ENCODE results near the gene CEP83.
"Not testable (repeated sequence)": the region's sequence is repeated elsewhere in the genome, so short reads cannot be mapped to it uniquely, and the experiment has no call there.

Gene CEP83

DNA sequence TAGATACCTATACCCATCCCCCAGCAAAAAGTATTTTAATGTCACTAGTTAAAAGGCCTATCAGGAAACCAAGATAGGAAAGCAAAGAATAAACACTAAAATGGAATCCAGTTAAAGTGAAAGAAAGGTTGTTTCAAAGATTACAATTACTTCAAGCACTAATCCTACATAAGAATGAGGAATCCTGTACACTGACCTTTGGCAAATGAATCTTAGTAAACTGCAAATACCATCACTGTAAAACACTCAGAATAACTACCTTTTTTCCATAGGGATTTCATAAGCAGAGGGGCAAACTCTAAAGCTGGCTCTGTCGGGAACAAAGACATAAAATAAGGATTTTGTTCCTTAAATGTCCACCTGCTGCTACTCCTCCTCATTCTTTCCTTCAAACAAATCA lies 25.9 kb downstream of the CEP83 start:
- DNase-seq, result no peak

DNA sequence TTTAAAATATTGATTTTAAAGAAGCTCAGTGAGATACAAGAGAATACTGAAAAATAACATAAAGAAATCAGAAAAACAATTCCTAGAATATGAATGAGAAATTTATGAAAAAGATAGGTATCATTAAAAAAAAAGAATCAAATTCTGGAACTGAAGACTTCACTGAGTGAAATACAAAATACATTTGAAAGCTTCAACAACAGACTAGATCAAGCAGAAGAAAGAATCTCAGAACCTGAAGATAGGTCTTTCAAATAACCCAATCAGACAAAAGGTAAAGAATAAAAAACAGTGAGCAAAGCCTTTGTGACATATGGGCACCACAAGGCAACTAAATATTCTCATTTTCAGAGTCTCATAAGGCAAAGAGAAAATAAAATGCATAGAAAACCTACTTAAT lies 29.4 kb downstream of the CEP83 start:
- DNase-seq, result no peak

DNA sequence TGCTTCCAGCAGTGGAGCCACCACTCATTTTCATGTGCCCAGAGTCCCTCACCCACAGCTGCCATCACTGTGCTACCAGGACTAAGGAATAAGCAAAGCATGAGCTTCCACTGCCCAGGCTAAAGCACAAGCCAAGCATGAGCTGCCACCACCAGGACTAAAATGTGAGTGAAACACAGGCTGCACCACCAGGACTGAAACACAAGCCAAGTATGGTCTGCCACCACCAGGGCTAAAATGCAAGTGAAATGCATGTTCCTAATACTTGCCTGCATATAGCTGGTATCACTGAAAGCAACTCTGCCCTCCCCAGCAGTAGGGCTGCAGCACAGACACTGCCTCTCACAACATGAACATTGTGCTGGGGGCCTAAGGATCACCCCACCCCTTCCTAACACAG lies 30.0 kb downstream of the CEP83 start:
- DNase-seq, result no peak

DNA sequence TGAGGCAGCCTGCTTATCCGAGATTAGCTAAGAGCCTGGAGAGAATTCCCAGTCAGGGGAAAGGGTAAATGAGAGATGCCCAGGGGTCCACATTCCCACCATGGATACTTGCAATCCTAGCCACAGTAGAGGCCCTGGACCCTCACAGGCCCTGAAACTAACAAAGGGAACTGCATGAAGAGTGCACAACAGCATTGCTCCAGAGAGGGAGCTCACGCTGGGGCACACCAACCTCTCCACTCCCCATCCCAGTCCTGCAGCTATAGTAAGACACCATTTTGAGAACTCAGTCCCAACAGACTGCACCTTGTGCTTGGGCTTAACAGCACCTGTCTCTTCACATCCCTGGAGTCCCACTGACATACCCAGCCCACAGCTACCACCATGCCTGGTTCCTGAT lies 30.5 kb downstream of the CEP83 start:
- no peak for DNase-seq

DNA sequence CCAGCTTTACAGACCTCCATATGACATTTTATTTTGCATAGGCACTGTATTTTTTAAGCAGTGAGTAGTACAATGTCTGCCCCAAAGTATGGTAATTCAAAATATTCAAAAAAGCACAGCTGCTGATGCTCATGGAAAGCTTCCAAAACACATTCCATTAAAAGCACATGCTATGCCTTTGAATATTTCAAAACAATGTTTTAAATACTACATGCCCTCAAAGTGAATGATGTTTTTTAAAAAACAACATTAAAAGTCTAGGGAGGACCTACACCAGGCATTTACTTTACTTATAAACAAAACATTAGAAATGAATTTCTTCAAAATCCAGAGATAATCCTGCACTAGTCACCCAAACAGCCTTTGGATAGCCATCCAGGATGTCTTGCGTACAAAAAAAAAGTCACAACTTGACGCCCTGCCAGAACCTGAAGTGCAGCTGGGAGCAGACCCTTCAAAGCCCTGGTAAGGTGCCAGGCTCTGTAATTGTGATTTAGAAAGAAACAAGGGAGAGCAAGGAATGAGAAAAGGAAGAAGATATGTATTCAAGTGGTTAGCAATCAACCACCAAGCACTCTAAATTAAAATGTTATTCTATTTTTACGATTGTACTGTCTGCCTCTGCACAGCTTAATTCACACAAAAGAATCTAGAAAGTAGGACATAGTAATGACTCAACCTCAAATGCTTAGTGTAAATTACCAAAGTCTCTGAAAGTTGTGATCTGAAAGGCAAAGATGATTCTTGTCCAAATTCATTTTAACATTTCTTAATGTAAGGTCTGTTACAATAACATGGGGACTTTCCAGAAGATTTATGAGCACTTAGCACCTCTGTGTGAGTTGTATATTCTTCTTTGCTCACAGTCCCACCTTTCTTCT lies 31.9 kb downstream of the CEP83 start:
- no peak for DNase-seq

DNA sequence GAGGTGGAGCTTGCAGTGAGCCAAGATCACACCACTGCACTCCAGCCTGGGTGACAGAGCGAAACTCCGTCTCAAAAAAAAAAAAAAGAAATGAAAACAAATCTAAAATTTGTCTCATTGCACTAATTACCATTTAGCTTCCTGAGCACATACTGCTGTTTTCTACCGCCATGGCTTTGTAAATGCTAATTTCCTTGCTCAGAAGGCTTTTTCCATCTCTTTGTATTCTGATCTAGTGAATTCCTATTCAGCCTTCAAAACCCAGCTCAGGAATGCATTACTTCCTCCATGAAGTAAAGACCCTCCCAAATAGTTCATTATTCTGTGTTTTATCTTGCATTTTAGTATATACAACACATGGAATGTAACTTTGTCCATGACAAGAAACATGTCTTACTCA lies 33.6 kb downstream of the CEP83 start:
- no peak for DNase-seq

DNA sequence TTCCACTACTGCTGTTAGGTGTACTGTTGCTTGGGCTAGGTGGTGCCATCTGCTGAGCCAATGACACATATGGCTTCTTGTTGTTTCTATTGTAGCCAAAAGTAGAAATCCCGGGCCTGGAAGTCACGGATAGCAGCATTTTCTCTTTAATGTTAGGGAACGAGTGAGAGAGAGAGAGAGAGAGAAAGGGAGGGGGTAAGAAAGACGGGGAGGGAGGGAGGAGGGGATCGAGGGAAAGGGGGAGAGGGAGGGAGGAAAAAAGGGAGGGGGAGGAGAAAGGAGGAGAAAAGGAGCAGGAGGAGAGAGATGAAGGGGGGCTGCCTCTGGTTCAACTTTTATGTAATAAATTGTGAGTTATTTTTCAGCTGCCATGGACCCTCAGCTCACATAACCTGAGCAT lies 34.8 kb downstream of the CEP83 start:
- not testable (repeated sequence) for DNase-seq

DNA sequence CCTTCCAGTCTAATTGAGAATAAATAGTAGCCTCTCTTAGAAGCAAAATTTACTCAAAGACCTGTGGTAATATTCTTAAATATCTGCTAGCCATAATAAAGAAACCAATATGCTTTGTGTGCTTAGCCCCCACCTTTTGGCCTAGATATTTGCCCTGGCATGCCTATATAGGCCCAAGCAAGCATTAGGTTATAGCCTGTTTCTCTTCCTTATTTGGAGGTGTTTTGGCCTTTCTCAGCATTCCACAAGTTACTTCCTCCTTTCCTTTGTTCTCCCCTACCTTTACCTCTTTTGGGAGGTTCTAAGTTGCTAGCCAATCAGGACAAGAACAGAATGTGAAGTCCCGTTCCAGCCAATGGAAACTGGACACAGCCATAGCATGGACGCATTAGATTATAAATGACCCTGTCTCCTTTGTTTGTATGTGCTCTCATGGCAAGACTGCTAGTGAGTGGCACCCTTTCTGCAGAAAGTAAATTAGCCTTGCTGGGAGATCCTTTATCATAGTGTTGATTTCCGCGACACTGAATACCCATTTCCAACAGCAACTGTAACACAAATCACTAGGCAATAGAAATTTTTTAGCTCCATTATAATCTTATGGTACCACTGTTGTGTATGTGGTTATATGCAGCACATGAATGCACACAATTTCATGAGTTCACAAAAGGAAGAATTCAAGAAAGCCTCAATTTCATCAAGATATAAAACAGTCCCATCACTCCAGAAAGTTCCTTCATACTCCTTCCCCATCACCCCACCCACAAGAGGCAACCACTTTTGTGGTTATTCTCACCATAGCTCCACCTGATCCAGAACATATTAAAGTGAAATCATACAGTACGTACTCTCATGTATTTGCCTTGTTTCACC lies 37.6 kb downstream of the CEP83 start:
- no peak for DNase-seq

DNA sequence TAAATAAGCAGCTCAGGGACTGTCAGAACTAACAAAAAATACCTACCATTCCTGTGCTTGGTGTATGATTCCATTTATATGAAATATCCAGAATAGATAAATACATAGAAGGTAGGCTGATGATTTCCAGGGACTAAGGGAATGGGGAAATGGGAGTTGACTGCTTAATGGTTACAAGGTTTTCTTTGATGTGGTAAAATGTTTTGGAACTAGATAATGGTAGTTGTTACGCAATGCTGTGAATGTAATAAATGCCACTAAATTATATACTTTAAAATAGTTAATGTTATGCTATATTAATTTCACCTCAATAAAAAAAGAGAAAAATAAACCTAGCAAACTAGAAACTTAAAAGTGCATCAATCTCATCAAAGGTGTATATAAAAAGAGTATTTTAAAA lies 41.1 kb downstream of the CEP83 start:
- no peak for DNase-seq

DNA sequence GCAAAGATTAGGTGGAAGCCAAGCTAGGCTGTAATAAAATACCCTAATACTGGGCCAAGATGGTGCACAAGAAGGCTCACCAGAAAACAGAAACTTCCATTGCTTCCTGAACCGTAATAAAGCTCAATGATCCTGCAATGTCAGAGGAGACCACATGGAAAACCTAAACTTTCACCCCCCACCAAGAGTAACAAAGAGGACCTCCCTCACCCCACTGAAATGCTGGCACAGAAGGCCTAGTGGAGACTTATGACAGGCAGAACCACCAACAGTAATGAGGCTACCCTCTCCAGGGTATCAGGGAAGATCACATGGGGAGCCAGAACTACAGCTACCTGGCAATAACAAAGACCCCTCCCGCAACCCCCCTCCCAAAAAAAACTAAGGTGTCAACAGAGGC lies 43.1 kb downstream of the CEP83 start:
- no peak for DNase-seq

DNA sequence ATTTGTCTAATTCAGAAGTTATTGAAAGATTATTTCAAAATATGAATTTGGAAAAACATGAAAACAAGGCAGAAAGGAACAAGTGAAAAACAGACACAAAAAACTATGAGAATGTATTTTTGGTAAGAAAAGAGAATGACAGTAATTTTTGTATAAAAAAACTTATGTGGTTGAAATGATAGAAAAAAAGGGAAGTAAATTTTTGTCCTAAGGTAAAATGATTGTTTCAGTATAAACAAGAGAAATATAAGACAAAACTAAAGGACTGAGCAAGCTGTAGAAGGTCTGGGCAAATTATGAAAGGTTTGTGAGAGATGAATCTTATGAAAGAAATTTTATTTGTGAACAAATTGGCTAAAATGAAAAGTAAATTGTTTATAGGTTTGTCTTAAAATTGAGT lies 44.6 kb downstream of the CEP83 start:
- DNase-seq, result no peak

DNA sequence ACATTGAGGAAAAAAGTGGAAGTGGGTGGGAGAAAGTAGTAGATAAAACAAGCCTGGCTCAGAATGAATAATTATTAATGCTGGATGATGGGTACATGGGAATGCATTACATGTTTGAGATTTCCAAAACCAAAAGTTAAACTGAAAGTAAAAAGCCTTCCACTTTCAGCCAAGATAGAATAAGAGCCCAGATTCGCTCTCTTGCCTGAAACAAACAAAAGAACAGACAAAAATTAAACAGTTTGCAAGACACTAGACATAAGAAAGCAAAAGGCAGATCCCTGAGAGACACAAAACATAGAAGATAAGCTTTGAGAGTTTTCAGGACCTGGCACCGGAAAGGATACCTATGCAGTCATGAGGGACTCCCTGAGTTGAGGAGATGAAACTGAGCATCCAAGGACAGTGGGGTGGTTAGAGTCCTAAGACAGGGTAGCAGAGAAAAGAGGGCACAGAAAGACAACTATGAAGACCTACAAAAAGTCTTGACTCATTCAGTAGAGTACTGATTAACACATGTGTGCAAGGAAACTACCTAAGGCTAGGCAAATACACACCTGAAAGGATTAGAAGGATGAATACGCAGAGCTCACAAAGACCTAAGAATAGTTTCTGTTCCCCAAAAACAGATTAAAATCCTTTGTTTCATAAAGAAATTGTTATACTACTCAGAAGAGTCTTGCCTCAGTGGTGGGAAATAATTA lies 54.1 kb downstream of the CEP83 start:
- no peak for DNase-seq

DNA sequence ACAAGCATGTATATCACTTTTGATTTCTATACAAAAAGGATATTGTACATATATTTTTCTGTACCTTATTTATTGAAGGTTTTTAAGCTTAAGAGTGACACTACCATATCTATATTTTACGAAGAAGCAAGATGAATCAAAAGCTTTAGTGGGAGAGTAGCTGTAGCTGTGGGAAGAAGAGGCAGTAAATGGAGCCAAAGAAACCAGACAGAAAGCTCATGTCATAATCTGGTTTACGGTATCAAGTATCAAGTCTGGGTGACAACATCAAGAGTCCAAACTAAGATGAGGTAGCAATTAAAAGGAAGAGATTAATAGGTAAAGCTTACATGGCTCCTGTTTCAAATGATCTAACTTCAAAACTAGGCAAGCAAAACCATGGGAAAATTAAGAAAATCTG lies 54.8 kb downstream of the CEP83 start:
- no peak for DNase-seq

DNA sequence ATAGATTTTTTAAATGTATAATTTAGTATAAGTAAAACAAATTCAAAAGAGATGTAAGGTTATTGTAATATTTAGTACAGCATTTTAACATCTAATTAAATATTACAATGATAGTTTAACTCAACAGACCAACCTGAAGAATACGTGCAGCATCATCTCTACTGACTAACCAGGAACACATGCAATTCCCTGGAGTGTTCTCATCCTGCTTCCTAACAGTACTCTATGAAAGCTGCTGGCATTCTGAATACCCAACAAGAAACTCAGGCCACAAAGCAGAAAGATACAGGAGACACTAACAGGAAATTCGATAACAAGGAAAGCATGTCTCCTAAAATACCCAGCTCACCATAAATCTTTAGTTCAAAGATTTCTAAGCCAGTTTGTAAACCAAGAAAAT lies 58.3 kb downstream of the CEP83 start:
- DNase-seq, result no peak

DNA sequence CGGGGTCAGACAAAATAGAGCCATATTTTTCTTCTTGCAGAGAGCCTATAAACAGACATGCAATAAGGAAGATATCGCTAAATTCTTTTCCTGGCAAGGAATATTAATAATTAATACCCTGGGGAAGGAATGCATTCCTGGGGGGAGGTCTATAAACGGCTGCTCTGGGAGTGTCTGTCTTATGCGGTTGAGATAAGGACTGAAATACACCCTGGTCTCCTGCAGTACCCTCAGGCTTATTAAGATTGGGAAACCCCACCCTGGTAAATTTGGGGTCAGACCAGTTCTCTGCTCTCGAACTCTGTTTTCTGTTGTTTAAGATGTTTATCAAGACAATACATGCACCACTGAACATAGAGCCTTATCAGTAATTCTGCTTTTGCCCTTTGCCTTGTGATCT lies 61.0 kb downstream of the CEP83 start:
- not testable (repeated sequence) for DNase-seq

DNA sequence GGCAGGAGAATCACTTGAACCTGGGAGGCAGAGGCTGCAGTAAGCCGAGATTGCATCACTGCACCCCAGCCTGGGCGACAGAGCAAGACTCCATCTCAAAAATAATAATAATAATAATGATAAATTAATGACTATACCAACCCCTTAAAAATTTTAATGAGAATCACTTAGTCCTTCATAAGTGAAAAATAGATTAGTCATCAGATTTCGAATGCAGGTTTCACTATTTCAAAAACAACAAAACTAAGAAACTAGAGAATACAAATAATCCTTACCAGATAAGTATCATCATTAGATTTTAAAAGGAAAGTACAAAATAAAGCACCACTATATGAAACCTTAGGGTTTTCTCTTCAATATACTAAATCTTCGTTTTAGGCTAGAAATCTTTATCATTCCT lies 62.3 kb downstream of the CEP83 start:
- DNase-seq, result no peak

DNA sequence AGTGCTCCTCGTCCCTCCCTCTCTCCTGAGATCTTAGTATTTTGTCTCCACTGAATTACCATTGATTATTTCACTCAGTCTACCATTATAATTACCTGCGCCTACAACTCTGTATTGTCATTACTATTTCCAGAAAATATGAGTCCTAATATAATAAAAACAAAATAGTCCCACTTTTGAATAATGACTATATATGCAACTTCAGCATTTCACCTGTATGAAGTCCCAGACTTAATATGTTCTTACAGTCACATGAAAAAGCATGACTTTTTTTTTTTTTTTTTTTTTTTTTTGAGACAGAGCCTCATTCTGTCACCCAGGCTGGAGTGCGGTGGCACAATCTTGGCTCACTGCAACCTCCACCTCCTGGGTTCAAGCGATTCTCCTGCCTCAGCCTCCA lies 63.7 kb downstream of the CEP83 start:
- not testable (repeated sequence) for DNase-seq

DNA sequence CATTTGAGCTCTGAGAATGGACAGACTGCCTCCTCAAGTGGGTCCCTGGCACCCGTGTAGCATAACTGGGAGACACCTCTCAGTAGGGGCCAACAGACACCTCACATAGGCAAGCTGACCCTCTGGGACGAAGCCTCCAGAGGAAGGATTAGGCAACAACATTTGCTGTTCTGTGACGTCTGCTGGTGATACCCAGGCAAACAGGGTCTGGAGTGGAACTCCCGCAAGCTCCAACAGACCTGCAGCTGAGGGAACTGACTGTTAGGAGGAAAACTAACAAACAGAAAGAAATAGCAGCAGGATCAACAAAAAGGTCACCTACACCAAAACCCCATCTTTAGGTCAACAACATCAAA lies 69.6 kb downstream of the CEP83 start:
- no peak for DNase-seq

DNA sequence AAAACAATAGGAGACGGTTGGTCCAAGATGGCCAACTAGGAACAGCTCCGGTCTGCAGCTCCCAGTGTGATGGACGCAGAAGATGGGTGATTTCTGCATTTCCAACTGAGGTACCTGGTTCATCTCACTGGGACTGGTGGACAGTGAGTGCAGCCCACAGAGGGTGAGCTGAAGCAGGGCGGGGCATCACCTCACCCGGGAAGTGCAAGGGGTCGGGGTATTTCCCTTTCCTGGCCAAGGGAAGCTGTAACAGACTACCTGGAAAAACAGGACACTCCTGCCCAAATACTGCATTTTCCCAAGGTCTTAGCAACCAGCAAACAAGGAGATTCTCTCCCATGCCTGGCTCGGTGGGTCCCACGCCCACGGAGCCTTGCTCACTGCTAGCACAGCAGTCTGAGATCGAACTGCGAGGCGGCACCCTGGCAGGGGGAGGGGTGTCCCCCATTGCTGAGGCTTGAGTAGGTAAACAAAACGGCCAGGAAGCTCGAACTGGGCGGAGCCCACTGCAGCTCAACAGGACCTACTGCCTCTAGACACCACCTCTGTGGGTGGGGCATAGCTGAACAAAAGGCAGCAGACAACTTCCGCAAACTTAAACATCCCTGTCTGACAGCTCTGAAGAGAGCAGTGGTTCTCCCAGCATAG lies 70.1 kb downstream of the CEP83 start:
- DNase-seq, result not testable (repeated sequence)

DNA sequence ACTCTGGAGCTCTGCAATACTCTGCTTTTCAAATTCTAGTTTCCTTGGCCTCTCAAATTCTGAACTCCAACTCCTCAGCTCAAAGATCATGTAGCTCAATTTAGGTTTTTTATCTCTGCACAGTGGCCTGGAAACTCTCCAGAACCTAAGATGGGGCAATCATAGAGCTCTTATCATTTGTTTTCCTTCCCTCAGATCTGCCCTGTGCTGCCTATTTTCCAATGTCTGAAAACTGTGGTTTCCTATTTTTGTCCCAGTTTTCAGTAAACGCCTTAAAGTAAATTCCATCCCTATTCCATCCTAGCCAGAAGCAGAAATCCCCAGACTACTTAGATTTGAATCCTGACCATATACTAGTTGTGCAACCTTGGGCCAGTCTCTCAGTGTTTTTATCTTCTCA lies 73.2 kb downstream of the CEP83 start:
- DNase-seq, result no peak

DNA sequence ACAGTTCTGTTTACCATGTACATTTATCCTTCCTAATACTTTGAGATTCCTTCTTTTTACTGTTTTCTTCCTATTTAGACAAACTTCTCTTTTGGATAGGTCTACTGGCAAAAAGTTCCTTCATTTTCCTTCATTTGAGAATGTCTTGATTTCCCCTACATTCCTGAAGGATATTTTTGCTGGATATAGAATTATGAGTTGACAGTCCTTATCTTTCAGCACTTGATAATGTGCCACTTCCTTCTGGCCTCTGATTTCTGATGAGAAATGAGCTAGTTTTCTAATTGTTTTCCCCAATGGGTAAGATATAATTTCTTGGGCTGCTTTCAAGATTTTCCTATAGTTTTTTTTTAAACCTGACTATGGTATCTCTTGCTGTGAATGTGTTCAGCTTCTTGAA lies 75.6 kb downstream of the CEP83 start:
- DNase-seq, result no peak

DNA sequence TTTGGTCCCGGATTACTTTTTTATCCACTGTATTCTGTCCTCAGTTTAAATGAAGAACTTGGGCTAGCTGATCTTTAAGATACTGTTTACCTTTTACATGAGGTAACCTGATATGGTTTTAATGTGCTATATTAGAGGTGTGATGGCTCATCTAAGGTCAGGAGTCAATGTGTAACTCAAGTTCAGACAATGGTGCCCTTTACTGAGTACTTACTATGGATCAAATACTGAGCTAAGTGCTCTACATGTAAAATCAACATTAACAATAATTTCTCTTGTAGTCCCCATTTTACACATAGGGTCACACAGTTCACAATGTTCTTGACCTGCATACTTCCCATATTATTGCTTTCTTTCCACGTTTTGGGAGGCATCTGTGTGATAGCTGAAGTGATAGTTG lies 79.2 kb downstream of the CEP83 start:
- no peak for DNase-seq

DNA sequence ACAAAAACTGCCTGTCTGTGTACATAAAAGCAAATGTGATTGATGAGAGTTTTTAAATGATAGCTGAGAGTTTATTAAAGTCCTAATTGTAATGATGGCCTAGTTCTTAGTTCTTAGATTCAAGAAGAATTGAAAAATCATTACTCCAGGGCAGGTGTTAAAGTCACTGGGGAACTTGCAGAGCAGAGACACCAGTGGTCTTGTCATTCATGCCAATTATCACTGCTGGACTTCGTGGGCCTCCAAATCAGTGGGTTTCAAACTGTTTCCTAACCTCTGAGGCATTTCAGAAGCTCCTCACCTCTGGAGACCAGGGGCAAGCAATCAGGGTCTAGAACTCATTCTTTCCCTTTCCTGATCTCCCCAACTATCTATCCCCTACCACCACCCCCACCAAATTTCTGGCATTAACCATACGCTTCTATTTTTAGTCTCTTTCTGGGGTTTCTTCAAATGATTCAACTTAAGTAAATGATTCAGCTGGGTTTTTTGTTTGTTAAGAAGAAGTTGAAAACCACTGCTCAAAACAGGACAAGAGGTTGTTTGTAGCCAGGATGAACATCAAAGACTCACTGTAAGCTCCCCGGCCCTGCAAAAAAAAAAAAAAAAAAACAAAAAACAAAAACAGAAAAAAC lies 80.1 kb downstream of the CEP83 start:
- DNase-seq, result no peak
